22Rv1 (cell line): ENCODE measurements around the gene SEMA4F.

Experiments
- ZFX ChIP-seq: fragments of 450-650 bp; IDR thresholded peaks from 2 replicates; pipeline ENCODE4 v1.6.1; 2017; ENCODE audit warnings: antibody characterized with exemption, borderline replicate concordance
- TF ChIP-seq, protein P1 (sequence below): fragments of 450-650 bp; IDR thresholded peaks from 2 replicates; pipeline ENCODE4 v1.5.1; 2017; ENCODE audit warnings: mild to moderate bottlenecking

DNA sequence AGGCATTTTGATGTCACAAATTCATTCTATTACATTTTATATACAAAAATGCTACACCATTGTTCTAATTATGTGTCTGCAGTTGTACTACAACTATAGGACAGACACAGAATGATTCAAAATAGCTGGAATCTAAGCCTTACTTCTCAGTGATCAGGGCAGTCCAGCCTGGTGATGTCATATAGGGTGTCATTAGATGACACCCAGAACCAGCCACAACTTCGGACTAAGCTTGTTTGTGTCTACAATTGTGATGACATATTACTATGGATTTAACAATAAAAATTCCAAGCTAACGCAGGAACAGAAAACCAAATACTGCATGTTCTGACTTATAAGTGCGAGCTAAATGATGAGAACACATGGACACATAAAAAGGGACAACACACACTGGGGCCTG lies 36.9 kb upstream of the SEMA4F start:
- no peak for TF ChIP-seq ZFX
- TF ChIP-seq, protein P1, sequence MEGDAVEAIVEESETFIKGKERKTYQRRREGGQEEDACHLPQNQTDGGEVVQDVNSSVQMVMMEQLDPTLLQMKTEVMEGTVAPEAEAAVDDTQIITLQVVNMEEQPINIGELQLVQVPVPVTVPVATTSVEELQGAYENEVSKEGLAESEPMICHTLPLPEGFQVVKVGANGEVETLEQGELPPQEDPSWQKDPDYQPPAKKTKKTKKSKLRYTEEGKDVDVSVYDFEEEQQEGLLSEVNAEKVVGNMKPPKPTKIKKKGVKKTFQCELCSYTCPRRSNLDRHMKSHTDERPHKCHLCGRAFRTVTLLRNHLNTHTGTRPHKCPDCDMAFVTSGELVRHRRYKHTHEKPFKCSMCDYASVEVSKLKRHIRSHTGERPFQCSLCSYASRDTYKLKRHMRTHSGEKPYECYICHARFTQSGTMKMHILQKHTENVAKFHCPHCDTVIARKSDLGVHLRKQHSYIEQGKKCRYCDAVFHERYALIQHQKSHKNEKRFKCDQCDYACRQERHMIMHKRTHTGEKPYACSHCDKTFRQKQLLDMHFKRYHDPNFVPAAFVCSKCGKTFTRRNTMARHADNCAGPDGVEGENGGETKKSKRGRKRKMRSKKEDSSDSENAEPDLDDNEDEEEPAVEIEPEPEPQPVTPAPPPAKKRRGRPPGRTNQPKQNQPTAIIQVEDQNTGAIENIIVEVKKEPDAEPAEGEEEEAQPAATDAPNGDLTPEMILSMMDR = no peak
